SK-N-SH (cell line): ENCODE measurements around the gene ARF1. TPM values are rescaled to one million over a fixed set of nuclear protein-coding genes. Genes with fewer than 3 reads are reported as not detected.

Experiments used
- CTCF ChIA-PET: fragments of 300-600, 350-600 bp; formaldehyde crosslinking; extraction: SDS; loops from one replicate; lab custom pipeline; 2021; lab: Yijun Ruan, JAX
- POLR2A ChIA-PET: fragments of 350-600 bp; sonication (Branson Sonifier 250); formaldehyde crosslinking; extraction: SDS; loops from one replicate; lab custom pipeline; 2020; ENCODE audit warnings: antibody characterized with exemption, inconsistent platforms; lab: Yijun Ruan, JAX
- DNase-seq: peaks from one replicate; pipeline ENCODE4 v3.0.0; 2012
- H2AFZ ChIP-seq: fragments of 200-600 bp; sonication (generic); 2 replicates; pipeline ENCODE4 v1.8.1; 2016; ENCODE audit warnings: antibody characterized with exemption, mild to moderate bottlenecking, low read depth
- H3F3A ChIP-seq: fragments of 200-600 bp; sonication (generic); replicated peaks from 2 replicates; pipeline ENCODE3; 2016; ENCODE audit warnings: antibody characterized with exemption, mild to moderate bottlenecking; ENCODE audit not compliant: insufficient read depth
- H3K27ac ChIP-seq, 2 experiments: fragments of 200-500 bp in 1 of 2; fragments of 200-600 bp in 1 of 2; sonication (Bioruptor generic) in 1 of 2; sonication (generic), shearing (Covaris generic) in 1 of 2; 2 replicates each; pipeline versions ENCODE4 v1.5.1 to v1.6.1; 2014 to 2016; ENCODE audit warnings: low read depth in 2 of 2, inconsistent platforms in 1 of 2, low read length in 1 of 2, mild to moderate bottlenecking in 1 of 2, mixed read lengths in 1 of 2
- H3K27me3 ChIP-seq: fragments of 200-600 bp; sonication (generic), shearing (Covaris generic); 2 replicates; pipeline ENCODE4 v1.6.1; 2016; ENCODE audit warnings: mixed run types; ENCODE audit not compliant: insufficient read depth
- H3K36me3 ChIP-seq, 2 experiments: fragments of 200-500 bp in 1 of 2; fragments of 200-600 bp in 1 of 2; sonication (Bioruptor generic) in 1 of 2; sonication (generic) in 1 of 2; replicated peaks in 1 of 2; 2 replicates each; pipeline versions ENCODE3 to v1.5.1; 2014 to 2016; ENCODE audit warnings: low read length in 1 of 2, mild to moderate bottlenecking in 1 of 2; ENCODE audit not compliant: insufficient read depth in 2 of 2, control insufficient read depth in 1 of 2
- H3K4me1 ChIP-seq, 2 experiments: fragments of 200-500 bp in 1 of 2; fragments of 200-600 bp in 1 of 2; sonication (Bioruptor generic) in 1 of 2; sonication (generic), shearing (Covaris generic) in 1 of 2; 2 replicates each; pipeline versions ENCODE4 v1.5.1 to v1.6.1; 2014 to 2016; ENCODE audit warnings: low read depth in 1 of 2, low read length in 1 of 2, mixed run types in 1 of 2; ENCODE audit not compliant: insufficient read depth in 2 of 2, control insufficient read depth in 1 of 2
- H3K4me2 ChIP-seq: fragments of 200-600 bp; sonication (generic), shearing (Covaris generic); 2 replicates; pipeline ENCODE4 v1.6.1; 2017; ENCODE audit warnings: mixed run types
- H3K4me3 ChIP-seq, 2 experiments: fragments of 200-500 bp in 1 of 2; fragments of 200-600 bp in 1 of 2; sonication (Bioruptor generic) in 1 of 2; sonication (generic), shearing (Covaris generic) in 1 of 2; 2 replicates each; pipeline versions ENCODE4 v1.5.1 to v1.8.1; 2014 to 2016; ENCODE audit warnings: low read depth in 2 of 2, inconsistent platforms in 1 of 2, low read length in 1 of 2, mild to moderate bottlenecking in 1 of 2, mixed read lengths in 1 of 2, moderate library complexity in 1 of 2
- H3K79me2 ChIP-seq: fragments of 200-600 bp; sonication (generic); 2 replicates; pipeline ENCODE4 v1.8.1; 2017; ENCODE audit warnings: mild to moderate bottlenecking; ENCODE audit not compliant: insufficient read depth
- H3K9ac ChIP-seq: fragments of 200-600 bp; sonication (generic); 2 replicates; pipeline ENCODE4 v1.6.1; 2017; ENCODE audit warnings: mixed run types
- H3K9me2 ChIP-seq: fragments of 200-600 bp; sonication (generic); 2 replicates; pipeline ENCODE4 v1.6.1; 2017; ENCODE audit warnings: mixed run types
- H3K9me3 ChIP-seq: fragments of 200-600 bp; sonication (generic); 2 replicates; pipeline ENCODE4 v1.6.1; 2017; ENCODE audit warnings: mixed run types, mild to moderate bottlenecking, moderate library complexity
- H4K20me1 ChIP-seq: fragments of 200-600 bp; sonication (generic); 2 replicates; pipeline ENCODE4 v1.6.1; 2017; ENCODE audit warnings: mild to moderate bottlenecking, mixed run types; ENCODE audit not compliant: insufficient read depth
- EZH2phosphoT487 ChIP-seq: fragments of 200-600 bp; sonication (generic); IDR thresholded peaks from 2 replicates; pipeline ENCODE4 v1.6.1; 2017; ENCODE audit warnings: low read depth, mixed run types, mild to moderate bottlenecking, antibody characterized with exemption, moderate library complexity, borderline replicate concordance
- FOSL2 ChIP-seq: IDR thresholded peaks from 2 replicates; pipeline ENCODE4 v1.4.0; 2012; ENCODE audit warnings: low read depth, mild to moderate bottlenecking, moderate library complexity, borderline replicate concordance
- GABPA ChIP-seq: IDR thresholded peaks from 2 replicates; pipeline ENCODE4 v1.4.0; 2012; ENCODE audit warnings: low read depth, mild to moderate bottlenecking
- GATA2 ChIP-seq: sonication (generic); formaldehyde crosslinking; IDR thresholded peaks from 2 replicates; pipeline ENCODE4 v1.5.0; 2020; ENCODE audit warnings: mild to moderate bottlenecking, missing genetic modification reagents
- JUND ChIP-seq: IDR thresholded peaks from 2 replicates; pipeline ENCODE4 v1.4.0; 2012
- MEF2A ChIP-seq: IDR thresholded peaks from 2 replicates; pipeline ENCODE4 v1.4.0; 2012; ENCODE audit warnings: low read depth, borderline replicate concordance
- NFIC ChIP-seq: IDR thresholded peaks from 2 replicates; pipeline ENCODE4 v1.4.0; 2012; ENCODE audit warnings: borderline replicate concordance
- RAD21 ChIP-seq: IDR thresholded peaks from 2 replicates; pipeline ENCODE4 v1.6.1; 2012; ENCODE audit warnings: mild to moderate bottlenecking, low read length
- RFX5 ChIP-seq: IDR thresholded peaks from 2 replicates; pipeline ENCODE4 v1.6.1; 2012; ENCODE audit warnings: mild to moderate bottlenecking, improper control_type of control experiment, low read length
- SIN3A ChIP-seq: IDR thresholded peaks from 2 replicates; pipeline ENCODE4 v1.6.1; 2012; ENCODE audit warnings: low read depth, mild to moderate bottlenecking, low read length, moderate library complexity, borderline replicate concordance
- WGBS: methylation state at CpG from one replicate; pipeline ENCODE4 v1.1.6; 2017; ENCODE audit warnings: low lambda C conversion rate; 5-methylcytosine and 5-hydroxymethylcytosine counted together
- polyA plus RNA-seq, 3 experiments: library from polyadenylated mRNA; depleted of rRNA; stranded (reverse); fragments of >200 nt; gene quantifications; 2 replicates each; pipeline ENCODE4 v1.2.3, GENCODE V29; 2012
- TF ChIP-seq, protein P1 (sequence below): IDR thresholded peaks from 2 replicates; pipeline ENCODE4 v1.4.0; 2012; ENCODE audit warnings: low read depth
- TF ChIP-seq, protein P2 (sequence below): fragments of 150-350 bp; IDR thresholded peaks from 2 replicates; pipeline ENCODE4 v1.6.1; 2017; ENCODE audit warnings: antibody characterized with exemption, low read length, low read depth, borderline replicate concordance
- TF ChIP-seq, protein P3 (sequence below): IDR thresholded peaks from 2 replicates; pipeline ENCODE4 v1.4.0; 2012; ENCODE audit warnings: low read depth, borderline replicate concordance
- TF ChIP-seq, protein P4 (sequence below): IDR thresholded peaks from 2 replicates; pipeline ENCODE4 v1.4.0; 2012; ENCODE audit warnings: low read depth, borderline replicate concordance
- TF ChIP-seq, protein P5 (sequence below): fragments of 150-350 bp; IDR thresholded peaks from 2 replicates; pipeline ENCODE4 v1.6.1; 2016; ENCODE audit warnings: mild to moderate bottlenecking, low read depth, low read length

Gene ARF1
- polyA plus RNA-seq, 1 of the 3 experiments (the other 2 are of a cell fraction): 713 TPM

DNA sequence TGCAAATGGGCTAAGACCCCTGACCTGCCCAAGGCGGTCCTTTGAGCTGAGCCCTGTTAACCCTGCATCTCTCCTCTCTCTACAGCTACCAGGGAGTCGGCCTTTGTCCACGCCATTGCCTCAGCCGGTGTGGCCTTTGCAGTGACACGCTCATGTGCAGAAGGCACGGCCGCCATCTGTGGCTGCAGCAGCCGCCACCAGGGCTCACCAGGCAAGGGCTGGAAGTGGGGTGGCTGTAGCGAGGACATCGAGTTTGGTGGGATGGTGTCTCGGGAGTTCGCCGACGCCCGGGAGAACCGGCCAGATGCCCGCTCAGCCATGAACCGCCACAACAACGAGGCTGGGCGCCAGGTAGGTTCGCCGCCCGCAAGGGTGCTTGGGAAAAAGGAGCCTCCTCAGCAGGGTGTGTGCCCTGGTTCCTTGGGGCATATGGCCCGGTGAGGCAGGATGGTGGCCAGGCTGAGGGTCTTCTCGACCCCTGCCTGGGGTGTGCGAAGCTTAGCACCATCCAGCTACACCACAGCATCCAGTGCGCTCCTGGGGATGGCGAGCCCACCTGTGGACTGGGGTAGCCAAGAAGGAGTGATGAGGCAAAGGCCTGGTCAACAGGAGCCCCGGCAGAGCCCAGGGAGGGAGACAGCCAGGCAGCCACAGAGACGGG, 31.8 kb upstream of the ARF1 start:
- 68% methylated on average over 27 of the region's 30 CpGs for WGBS
- H3K4me3 ChIP-seq: no peak overlapping the region
- DNase-seq: no peak
- H3K27me3 ChIP-seq: no peaks in the 10 kb centered on the region
- H3F3A ChIP-seq: no peaks in the 10 kb centered on the region
- H3K9ac ChIP-seq: no peak overlapping the region
- no peak overlapping the region for H3K27ac ChIP-seq
- TF ChIP-seq FOSL2 (no peak), GATA2 (CRISPR knock-in tag) (no peak), RFX5 (no peak), SIN3A (no peak), GABPA (no peak), MEF2A (no peak), RAD21 (no peak), NFIC (no peak), JUND (no peak), EZH2phosphoT487 (no peak)
- TF ChIP-seq, protein P1, sequence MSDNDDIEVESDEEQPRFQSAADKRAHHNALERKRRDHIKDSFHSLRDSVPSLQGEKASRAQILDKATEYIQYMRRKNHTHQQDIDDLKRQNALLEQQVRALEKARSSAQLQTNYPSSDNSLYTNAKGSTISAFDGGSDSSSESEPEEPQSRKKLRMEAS: no peak
- TF ChIP-seq, protein P2, sequence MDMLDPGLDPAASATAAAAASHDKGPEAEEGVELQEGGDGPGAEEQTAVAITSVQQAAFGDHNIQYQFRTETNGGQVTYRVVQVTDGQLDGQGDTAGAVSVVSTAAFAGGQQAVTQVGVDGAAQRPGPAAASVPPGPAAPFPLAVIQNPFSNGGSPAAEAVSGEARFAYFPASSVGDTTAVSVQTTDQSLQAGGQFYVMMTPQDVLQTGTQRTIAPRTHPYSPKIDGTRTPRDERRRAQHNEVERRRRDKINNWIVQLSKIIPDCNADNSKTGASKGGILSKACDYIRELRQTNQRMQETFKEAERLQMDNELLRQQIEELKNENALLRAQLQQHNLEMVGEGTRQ: no peak
- TF ChIP-seq, protein P3, sequence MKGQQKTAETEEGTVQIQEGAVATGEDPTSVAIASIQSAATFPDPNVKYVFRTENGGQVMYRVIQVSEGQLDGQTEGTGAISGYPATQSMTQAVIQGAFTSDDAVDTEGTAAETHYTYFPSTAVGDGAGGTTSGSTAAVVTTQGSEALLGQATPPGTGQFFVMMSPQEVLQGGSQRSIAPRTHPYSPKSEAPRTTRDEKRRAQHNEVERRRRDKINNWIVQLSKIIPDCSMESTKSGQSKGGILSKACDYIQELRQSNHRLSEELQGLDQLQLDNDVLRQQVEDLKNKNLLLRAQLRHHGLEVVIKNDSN: no peak
- TF ChIP-seq, protein P4, sequence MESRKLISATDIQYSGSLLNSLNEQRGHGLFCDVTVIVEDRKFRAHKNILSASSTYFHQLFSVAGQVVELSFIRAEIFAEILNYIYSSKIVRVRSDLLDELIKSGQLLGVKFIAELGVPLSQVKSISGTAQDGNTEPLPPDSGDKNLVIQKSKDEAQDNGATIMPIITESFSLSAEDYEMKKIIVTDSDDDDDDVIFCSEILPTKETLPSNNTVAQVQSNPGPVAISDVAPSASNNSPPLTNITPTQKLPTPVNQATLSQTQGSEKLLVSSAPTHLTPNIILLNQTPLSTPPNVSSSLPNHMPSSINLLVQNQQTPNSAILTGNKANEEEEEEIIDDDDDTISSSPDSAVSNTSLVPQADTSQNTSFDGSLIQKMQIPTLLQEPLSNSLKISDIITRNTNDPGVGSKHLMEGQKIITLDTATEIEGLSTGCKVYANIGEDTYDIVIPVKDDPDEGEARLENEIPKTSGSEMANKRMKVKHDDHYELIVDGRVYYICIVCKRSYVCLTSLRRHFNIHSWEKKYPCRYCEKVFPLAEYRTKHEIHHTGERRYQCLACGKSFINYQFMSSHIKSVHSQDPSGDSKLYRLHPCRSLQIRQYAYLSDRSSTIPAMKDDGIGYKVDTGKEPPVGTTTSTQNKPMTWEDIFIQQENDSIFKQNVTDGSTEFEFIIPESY: no peak
- TF ChIP-seq, protein P5, sequence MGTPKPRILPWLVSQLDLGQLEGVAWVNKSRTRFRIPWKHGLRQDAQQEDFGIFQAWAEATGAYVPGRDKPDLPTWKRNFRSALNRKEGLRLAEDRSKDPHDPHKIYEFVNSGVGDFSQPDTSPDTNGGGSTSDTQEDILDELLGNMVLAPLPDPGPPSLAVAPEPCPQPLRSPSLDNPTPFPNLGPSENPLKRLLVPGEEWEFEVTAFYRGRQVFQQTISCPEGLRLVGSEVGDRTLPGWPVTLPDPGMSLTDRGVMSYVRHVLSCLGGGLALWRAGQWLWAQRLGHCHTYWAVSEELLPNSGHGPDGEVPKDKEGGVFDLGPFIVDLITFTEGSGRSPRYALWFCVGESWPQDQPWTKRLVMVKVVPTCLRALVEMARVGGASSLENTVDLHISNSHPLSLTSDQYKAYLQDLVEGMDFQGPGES: no peak
- no peaks in the 10 kb centered on the region for H3K9me3 ChIP-seq
- H3K36me3 ChIP-seq: no peaks in the 10 kb centered on the region
- CTCF ChIA-PET: no interaction called here
- H3K9me2 ChIP-seq: no peaks in the 10 kb centered on the region
- no peaks in the 10 kb centered on the region for H4K20me1 ChIP-seq
- POLR2A ChIA-PET: no interaction called here
- no peak overlapping the region for H2AFZ ChIP-seq
- no peak overlapping the region for H3K4me2 ChIP-seq
- no peaks in the 10 kb centered on the region for H3K4me1 ChIP-seq
- no peaks in the 10 kb centered on the region for H3K79me2 ChIP-seq
